SK-N-SH (cell line): ENCODE data around the gene GALNTL6.

Experiments
- EZH2phosphoT487 ChIP-seq: fragments of 200-600 bp; sonication (generic); IDR thresholded peaks from 2 replicates; pipeline ENCODE4 v1.6.1; 2017; ENCODE audit warnings: low read depth, mixed run types, mild to moderate bottlenecking, antibody characterized with exemption, moderate library complexity, borderline replicate concordance
- GATA2 ChIP-seq: sonication (generic); formaldehyde crosslinking; IDR thresholded peaks from 2 replicates; pipeline ENCODE4 v1.5.0; 2020; ENCODE audit warnings: mild to moderate bottlenecking, missing genetic modification reagents
- POLR2AphosphoS5 ChIP-seq: IDR thresholded peaks from 2 replicates; pipeline ENCODE4 v1.6.1; 2012; ENCODE audit warnings: low read depth, low read length
- REST ChIP-seq: IDR thresholded peaks from 2 replicates; pipeline ENCODE4 v1.6.1; 2012; ENCODE audit warnings: mild to moderate bottlenecking, low read depth, low read length, moderate library complexity
- TF ChIP-seq, protein P1 (sequence below): fragments of 200-600 bp; sonication (generic); IDR thresholded peaks from 2 replicates; pipeline ENCODE4 v1.6.1; 2017; ENCODE audit warnings: antibody characterized with exemption, mild to moderate bottlenecking, moderate library complexity

DNA sequence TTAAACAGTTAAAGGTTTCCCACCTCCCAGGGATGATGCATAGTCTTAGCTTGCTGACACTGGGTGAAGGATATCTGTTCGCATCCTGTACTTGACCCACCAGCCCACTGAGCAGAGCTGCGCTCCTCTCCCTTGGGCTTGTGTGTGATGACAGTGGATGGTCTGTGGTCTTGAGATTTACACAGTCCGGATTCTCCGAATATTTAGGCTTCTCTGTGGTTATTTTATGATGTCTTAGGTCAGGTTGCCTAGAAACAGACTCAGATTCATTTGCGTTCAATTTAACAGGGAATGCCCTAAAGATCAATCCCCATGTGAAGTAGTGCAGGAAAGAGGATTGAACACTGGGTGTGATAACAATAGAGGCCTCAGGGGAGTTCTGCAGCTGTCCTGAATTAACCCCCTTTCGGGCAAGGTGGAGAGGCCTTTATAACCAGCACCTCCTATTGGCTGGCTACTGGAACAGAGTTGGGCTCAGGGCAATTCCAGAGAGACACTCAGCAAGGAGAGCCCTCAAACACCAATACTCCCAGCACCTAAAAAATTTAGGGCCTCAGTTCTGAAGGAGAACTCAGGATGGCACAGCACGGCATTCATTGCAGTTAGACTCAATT is 702.2 kb downstream of the GALNTL6 start:
- no peak for TF ChIP-seq EZH2phosphoT487
- no peak for TF ChIP-seq GATA2 (CRISPR knock-in tag)
- TF ChIP-seq, protein P1, sequence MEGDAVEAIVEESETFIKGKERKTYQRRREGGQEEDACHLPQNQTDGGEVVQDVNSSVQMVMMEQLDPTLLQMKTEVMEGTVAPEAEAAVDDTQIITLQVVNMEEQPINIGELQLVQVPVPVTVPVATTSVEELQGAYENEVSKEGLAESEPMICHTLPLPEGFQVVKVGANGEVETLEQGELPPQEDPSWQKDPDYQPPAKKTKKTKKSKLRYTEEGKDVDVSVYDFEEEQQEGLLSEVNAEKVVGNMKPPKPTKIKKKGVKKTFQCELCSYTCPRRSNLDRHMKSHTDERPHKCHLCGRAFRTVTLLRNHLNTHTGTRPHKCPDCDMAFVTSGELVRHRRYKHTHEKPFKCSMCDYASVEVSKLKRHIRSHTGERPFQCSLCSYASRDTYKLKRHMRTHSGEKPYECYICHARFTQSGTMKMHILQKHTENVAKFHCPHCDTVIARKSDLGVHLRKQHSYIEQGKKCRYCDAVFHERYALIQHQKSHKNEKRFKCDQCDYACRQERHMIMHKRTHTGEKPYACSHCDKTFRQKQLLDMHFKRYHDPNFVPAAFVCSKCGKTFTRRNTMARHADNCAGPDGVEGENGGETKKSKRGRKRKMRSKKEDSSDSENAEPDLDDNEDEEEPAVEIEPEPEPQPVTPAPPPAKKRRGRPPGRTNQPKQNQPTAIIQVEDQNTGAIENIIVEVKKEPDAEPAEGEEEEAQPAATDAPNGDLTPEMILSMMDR = no peak
- no peak for TF ChIP-seq POLR2AphosphoS5
- TF ChIP-seq REST = no peak
